Activated B cell treated with CpG ODN at 0.5 μM for 24 hours (primary cell): ENCODE results near the gene COA7. TPM values are rescaled to one million over a fixed set of nuclear protein-coding genes. Genes with fewer than 3 reads are reported as not detected.

Experiments
- ATAC-seq: fragments of 200-7000 bp; cut with Tn5 transposase; one replicate; pipeline ENCODE4 v1.10.0; 2021; ENCODE audit warnings: low read depth, mild to moderate bottlenecking, moderate library complexity
- CTCF ChIA-PET: fragments of 350-600 bp; sonication (Branson Sonifier 250); formaldehyde crosslinking; loops from one replicate; lab custom pipeline; 2021; ENCODE audit warnings: antibody characterized with exemption; lab: Charles Lee
- POLR2A ChIA-PET: fragments of 350-600 bp; sonication (Branson Sonifier 250); formaldehyde crosslinking; loops from one replicate; lab custom pipeline; 2021; ENCODE audit warnings: antibody characterized with exemption; lab: Charles Lee
- DNase-seq: peaks from one replicate; pipeline ENCODE4 v3.0.0; 2022
- H3K27ac Mint-ChIP-seq: one replicate; pipeline ENCODE4 v1.8.0; 2020; ENCODE audit warnings: mixed read lengths
- H3K27me3 Mint-ChIP-seq: one replicate; pipeline ENCODE4 v1.8.0; 2021; ENCODE audit warnings: mixed read lengths
- H3K36me3 Mint-ChIP-seq: one replicate; pipeline ENCODE4 v1.8.0; 2021; ENCODE audit warnings: low read depth, mixed read lengths
- H3K4me1 Mint-ChIP-seq: one replicate; pipeline ENCODE4 v1.8.0; 2021; ENCODE audit warnings: mixed read lengths
- H3K4me3 Mint-ChIP-seq: one replicate; pipeline ENCODE4 v1.8.0; 2020; ENCODE audit warnings: mild to moderate bottlenecking, mixed read lengths
- H3K9me3 Mint-ChIP-seq: one replicate; pipeline ENCODE4 v1.8.0; 2020; ENCODE audit warnings: mixed read lengths
- intact Hi-C: fragments of 100-400 bp; cut with micrococcal nuclease; formaldehyde crosslinking; loops from one replicate; pipeline ENCODE4 v1.15.1; 2024
- total RNA-seq: library from RNA; stranded (reverse); gene quantifications from 2 replicates; pipeline ENCODE4 v1.2.3, GENCODE V29; 2022
- TF ChIP-seq, protein P1 (sequence below): fragments of 200-600 bp; IDR thresholded peaks from one replicate; pipeline ENCODE4 v1.8.0; 2022; ENCODE audit warnings: antibody characterized with exemption, mild to moderate bottlenecking

The COA7 gene
- total RNA-seq, 1 donor from 2014 or later: 23.6 TPM

DNA sequence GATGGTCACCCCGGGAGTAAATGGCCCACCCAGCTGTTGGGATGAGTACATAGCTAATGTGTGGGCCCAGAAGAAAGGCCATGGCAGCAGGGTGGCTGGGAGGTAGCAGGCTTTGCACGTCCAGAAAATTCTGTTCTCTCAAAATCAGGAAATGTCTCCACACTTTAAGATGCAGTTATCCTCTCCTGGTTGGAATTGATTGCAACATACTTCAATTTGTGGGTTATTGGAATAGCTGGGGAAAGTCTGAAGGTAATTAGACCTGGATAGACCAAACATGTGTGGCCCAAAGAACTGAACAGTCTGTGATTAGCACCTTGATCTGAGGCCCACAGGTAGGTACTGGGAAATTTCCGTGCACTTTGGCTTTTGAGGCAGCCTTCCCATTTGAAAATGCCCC lies 30.2 kb downstream of the COA7 start:
- ATAC-seq: no peak
- ChIA-PET POLR2A (interaction anchor here (0.6 kb wide), 2 partner anchors 39 to 100 kb away, joined by 4 to 5 read pairs; no protein-coding TSS in a partner anchor), CTCF (interaction anchor here (1.3 to 3.7 kb wide), 4 partner anchors 11 to 165 kb away, joined by 3 to 23 read pairs (median 5); partner anchors contain the start of gene SHISAL2A)
- DNase-seq: no peak
- H3K4me1 Mint-ChIP-seq: peaks cover 13% of the 10 kb centered on the region
- no peaks in the 10 kb centered on the region for H3K27me3 Mint-ChIP-seq
- H3K36me3 Mint-ChIP-seq: peaks cover 43% of the 10 kb centered on the region
- no peak overlapping the region for H3K4me3 Mint-ChIP-seq
- no peaks in the 10 kb centered on the region for H3K9me3 Mint-ChIP-seq
- no peak overlapping the region for H3K27ac Mint-ChIP-seq
- intact Hi-C loops: loop anchor here (5.0 kb wide), 3 partner anchors 86 to 541 kb away; no protein-coding TSS in a partner anchor
- TF ChIP-seq, protein P1, sequence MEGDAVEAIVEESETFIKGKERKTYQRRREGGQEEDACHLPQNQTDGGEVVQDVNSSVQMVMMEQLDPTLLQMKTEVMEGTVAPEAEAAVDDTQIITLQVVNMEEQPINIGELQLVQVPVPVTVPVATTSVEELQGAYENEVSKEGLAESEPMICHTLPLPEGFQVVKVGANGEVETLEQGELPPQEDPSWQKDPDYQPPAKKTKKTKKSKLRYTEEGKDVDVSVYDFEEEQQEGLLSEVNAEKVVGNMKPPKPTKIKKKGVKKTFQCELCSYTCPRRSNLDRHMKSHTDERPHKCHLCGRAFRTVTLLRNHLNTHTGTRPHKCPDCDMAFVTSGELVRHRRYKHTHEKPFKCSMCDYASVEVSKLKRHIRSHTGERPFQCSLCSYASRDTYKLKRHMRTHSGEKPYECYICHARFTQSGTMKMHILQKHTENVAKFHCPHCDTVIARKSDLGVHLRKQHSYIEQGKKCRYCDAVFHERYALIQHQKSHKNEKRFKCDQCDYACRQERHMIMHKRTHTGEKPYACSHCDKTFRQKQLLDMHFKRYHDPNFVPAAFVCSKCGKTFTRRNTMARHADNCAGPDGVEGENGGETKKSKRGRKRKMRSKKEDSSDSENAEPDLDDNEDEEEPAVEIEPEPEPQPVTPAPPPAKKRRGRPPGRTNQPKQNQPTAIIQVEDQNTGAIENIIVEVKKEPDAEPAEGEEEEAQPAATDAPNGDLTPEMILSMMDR: no peak

DNA sequence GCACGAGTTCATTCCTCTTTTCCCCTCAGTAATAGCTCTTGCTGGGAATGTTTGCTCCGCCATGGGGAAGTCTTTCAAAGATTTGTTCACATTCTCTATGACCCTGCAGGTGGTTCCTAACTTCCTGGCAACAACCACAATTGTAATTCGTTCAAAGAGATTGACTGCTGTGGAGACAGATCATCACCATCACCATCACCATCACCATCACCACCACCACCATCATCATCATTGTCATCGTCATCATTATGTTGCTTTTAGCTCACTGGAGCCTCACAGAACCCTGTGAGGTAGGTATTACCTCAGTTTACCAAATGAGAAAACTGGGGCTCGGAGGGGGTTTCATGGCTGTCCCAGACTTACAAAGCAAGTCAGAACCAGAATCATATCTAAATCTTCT lies 30.9 kb downstream of the COA7 start:
- DNase-seq (no peak), ATAC-seq (no peak)
- ChIA-PET CTCF (interaction anchor here (0.7 to 3.7 kb wide), 6 partner anchors 11 to 165 kb away, joined by 3 to 23 read pairs (median 4); partner anchors contain the start of gene SHISAL2A), POLR2A (interaction anchor here (0.9 to 3.2 kb wide), 2 partner anchors 35 to 114 kb away, joined by 10 to 17 read pairs; partner anchors contain the start of genes SHISAL2A and TUT4)
- Mint-ChIP-seq H3K4me3 (no peak overlapping the region), H3K9me3 (no peaks in the 10 kb centered on the region), H3K27ac (no peak overlapping the region), H3K36me3 (peaks cover 41% of the 10 kb centered on the region), H3K27me3 (no peaks in the 10 kb centered on the region), H3K4me1 (peaks cover 13% of the 10 kb centered on the region)
- intact Hi-C loops: loop anchor here (5.0 kb wide), 3 partner anchors 85 to 540 kb away; no protein-coding TSS in a partner anchor
- TF ChIP-seq, protein P1: no peak

DNA sequence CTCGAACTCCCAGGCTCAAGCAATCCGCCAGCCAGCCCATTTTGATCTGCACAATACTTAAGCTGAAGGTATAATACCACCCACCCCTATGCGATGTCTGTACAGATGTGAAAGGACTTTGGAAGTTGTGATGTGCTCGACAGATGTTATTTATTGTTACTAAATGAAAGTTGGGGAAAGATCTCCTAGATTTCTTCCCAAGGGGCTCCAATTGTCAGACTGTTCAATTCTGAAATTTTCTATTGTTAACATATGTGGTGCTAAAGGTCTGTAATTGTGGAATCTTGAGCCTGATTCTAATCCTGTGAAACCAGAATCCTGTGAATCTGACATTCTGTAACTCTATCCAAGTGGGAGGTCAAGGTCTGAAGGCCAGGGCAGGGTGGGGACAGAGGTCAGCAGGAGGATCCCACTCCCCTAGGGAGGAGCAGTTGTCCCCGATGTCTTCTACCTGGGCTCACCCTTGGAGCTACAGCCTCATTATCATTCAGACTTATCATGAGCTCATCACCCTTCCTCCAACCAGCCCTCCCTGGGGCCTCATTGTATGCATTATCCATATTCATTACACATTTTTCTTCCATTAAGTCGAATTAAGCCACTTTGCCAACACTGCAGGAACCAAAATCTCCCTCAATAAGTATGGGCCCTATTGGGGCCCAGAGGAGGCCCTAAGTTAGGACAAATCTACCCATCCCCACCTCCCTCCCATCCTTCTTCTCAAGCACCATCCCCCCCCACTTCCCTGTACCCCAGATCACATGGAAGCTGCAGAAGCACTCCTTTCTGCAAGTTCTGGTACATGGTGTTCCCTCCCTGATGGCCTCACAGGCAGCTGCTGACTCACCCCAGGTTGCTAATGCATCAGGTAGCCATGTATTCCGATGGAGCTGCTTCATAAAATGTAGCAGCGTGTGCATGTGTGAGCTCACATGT lies 32.9 kb downstream of the COA7 start:
- intact Hi-C loops: loop anchor here (5.0 kb wide), 3 partner anchors 83 to 538 kb away; no protein-coding TSS in a partner anchor
- Mint-ChIP-seq H3K27ac (peak overlapping the region; percentile 41), H3K9me3 (no peaks in the 10 kb centered on the region), H3K4me3 (no peak overlapping the region), H3K36me3 (peaks cover 39% of the 10 kb centered on the region), H3K4me1 (peaks cover 13% of the 10 kb centered on the region), H3K27me3 (no peaks in the 10 kb centered on the region)
- no peak for ATAC-seq
- no peak for DNase-seq
- TF ChIP-seq, protein P1: no peak
- CTCF ChIA-PET: interaction anchor here (0.9 to 3.7 kb wide), 6 partner anchors 24 to 184 kb away, joined by 3 to 23 read pairs (median 4); partner anchors contain the start of genes SHISAL2A and TUT4
- POLR2A ChIA-PET: interaction anchor here (0.6 to 3.2 kb wide), 6 partner anchors 24 to 112 kb away, joined by 3 to 17 read pairs (median 4); partner anchors contain the start of genes SHISAL2A and TUT4

DNA sequence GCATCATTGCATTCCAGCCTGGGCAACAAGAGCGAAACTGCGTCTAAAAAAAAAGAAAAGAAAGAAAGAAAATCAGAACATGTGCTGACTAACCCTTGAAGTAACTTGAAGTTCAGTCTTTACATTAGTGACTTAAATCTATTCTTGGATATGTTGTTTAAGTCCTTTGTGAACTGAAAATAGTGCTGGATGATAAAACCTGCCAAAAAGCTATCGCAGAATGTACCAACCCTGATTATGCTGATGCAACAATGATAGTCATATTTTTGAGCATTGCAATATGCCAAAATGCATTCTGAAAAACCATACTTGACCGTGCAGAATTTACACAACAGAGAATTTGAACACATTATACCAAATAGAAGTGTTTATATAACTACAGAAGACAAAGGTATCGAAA lies 34.4 kb downstream of the COA7 start:
- H3K36me3 Mint-ChIP-seq: peaks cover 38% of the 10 kb centered on the region
- H3K27me3 Mint-ChIP-seq: no peaks in the 10 kb centered on the region
- H3K9me3 Mint-ChIP-seq: no peaks in the 10 kb centered on the region
- H3K4me1 Mint-ChIP-seq: peaks cover 21% of the 10 kb centered on the region
- ChIA-PET CTCF (no interaction called here), POLR2A (interaction anchor here (0.7 to 1.2 kb wide), 2 partner anchors 27 to 30 kb away, joined by 3 read pairs; no protein-coding TSS in a partner anchor)
- TF ChIP-seq, protein P1: no peak
- H3K27ac Mint-ChIP-seq: no peak overlapping the region
- ATAC-seq (no peak), DNase-seq (no peak)
- no peak overlapping the region for H3K4me3 Mint-ChIP-seq
- intact Hi-C loops: no loop called here
